Measurements from ENCODE around the gene FAXDC2. TPM values are rescaled to one million over a fixed set of nuclear protein-coding genes. Genes with fewer than 3 reads are reported as not detected.
A peak's percentile ranks its signal among the peaks of the same experiment; 100 is the strongest.

Gene FAXDC2
- total RNA-seq, 1 donor from 2014 or later, result 4.2 TPM

DNA sequence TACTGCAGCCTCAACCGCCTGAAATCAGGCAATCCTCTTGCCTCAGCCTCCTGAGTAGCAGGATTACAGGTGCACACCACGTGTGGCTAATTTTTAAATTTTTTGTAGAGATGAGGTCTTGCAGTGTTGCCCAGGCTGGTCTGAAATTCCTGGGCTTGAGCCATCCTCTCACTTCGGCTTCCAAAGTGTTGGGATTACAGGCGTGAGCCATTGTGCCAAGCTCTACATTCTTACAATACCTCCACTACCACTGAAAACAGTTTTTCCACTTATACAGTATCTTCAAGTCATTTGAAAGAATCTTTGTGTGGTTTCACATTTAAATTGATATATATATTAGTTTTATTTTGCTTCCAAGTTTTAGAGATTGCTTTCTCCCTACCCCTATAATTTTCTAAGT is 52.6 kb downstream of the FAXDC2 start:
- no peak for DNase-seq (ENCODE audit: low read depth)

DNA sequence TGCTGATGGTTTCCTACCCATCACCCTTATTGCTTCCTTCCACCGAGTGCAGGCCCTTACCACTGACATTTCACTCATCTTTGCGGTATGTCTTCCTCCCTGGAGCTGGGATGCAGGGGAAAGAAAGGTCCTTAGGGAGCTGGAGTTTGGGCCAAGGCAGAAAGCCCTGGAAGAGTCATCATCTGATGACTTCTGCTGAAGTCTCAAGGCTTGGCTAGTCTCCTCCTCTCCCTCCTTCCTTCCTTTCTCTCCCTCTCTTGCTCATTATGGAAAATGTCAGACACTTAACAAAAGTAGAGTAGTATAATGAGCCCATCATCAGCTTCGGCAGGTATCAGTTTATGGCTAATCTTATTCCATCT is 55.2 kb downstream of the FAXDC2 start:
- DNase-seq (ENCODE audit: low read depth), result no peak

DNA sequence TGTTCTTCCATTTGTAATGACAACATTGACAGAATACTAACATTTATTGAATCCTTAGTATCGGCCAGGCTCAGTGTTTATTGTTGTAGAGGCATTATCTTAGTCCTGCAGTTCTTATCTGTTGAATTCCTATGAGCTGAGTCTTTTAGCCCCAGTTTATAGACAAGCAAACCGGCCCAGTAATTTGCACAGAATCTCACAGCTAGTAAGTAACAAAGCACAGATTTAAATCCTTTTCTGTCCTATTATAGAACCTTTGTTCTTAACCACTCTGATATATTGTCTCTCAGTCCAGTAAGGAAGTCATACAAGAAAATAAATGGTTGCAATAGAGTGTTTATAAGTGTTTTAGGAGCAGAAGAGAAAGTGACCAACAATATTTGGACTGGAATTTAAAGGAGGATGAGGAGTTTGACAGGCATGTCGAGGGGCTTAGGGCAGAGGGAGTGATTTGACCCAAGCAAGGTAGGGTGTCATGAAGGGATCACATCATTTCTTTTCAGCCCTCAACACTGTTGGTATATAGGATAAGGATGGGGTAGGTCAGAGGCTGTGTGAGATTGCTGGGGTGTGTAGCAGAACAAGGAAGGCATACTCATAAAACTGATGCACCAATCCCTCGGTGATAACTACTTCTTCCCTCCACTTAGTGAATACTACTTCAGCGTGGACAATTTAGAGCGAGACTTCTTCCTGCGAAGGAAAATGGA is 55.7 kb downstream of the FAXDC2 start:
- no peak for DNase-seq (ENCODE audit: low read depth)

DNA sequence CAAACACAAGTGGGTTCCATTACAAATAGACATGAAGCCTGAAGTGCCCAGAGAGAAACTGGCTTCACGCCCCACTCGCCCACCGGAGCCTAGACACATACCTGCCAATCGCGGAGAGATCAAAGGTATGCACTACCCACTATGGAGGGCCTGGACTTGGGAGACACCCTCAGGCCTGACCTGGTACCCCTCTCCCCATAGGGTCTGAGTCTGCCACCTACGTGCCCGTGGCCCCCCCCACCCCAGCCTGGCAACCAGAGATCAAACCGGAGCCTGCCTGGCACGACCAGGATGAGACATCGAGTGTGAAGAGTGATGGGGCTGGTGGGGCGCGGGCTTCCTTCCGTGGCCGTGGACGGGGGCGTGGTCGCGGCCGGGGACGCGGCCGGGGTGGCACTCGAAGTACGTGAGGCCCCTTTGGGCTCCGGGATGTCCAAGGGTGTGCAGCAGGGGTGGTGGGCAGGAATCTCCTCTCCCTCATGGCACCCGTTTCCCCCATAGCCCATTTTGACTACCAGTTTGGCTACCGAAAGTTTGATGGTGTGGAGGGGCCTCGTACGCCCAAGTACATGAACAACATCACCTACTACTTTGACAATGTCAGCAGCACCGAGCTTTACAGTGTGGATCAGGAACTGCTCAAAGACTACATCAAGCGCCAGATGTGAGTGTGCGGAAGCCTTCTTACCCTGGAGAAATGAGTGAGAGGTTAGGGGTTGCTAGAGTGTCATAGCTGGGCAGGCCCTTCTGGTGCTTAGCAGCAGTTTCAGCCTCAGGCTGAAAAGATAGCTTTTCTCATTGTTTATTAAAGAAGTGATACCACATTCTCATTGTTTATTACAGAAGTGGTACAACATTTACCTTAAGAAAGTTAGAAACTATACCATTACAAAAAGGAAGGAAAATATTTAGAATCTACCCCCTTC is 56.5 kb downstream of the FAXDC2 start:
- no peak for DNase-seq (ENCODE audit: low read depth)

DNA sequence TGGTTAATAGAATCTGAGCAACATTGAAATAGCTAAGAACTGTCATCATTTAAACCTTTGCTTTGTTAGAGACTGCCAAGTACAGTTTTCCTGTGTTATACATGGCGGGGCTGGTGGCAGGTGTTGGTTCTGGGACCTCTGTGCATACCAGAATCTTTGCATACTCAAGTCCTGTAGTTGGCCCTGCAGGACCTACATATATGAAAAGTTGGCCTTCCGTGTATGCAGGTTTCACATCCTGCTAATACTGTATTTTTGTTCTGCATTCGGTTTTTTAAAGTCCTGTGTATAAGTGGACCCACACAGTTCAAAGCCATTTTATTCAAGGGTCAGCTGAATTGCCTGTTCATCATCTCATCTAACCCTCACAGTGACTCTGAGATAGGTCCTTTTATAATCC is 58.9 kb downstream of the FAXDC2 start:
- DNase-seq (ENCODE audit: low read depth), result no peak

DNA sequence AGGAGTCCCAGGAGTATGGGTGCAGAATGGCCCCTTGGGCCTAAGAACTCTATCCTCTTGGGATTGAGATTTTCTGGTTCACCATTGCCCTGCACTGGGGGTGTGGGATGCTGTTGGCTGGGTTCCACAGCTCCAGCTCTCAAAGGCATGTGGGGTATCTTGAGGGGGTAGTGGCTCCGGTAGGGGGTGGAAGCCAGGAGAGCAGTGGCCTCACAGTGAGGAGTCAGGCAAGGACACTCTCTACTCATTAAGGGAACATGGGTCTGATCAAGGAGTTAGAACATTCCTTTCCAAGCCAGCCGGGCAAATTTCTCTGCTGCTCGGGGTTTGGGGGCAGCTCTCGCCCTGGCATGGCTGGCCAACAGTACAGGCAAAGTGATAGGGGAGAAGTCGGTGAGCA is 62.2 kb downstream of the FAXDC2 start:
- no peak for DNase-seq (ENCODE audit: low read depth)

DNA sequence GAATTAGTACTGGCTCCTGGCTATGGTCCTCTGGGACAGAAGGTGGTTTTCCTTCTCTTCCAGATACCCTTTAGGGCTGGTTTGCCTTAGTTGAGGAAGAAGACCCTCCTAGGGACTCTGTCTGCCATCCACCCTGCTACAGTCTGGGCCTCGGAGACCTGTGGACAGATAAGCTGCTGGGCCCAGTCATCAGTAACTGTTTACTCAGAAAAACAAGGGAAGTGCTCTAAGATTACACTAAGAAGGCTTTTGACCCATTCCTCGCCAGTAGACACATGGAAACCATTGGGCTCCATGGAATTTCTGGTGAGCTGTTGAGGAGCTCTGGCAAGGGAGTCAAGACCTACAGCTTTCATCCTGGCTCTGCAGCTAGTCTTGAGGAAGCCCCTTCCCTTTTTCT is 64.0 kb downstream of the FAXDC2 start:
- no peak for DNase-seq (ENCODE audit: low read depth)

DNA sequence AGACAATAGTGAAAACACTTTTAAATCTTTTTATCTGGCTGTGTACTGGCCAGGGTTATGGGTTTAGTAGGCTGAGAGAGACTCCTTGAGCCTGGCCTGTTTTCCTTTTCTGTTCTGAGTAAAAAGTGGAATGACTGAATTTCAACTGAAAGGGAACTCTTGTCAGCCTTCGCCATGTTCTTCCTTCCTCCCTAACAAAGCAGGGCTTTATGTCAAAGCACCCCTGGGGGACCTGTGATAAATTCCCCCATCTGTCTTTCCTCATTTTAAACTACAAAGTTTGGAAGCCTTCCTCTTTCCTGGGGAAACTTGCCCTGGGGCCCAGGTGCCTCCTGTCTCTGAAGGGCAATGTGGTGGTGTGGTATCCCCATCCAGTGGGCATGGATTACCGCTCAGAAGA is 65.5 kb downstream of the FAXDC2 start:
- no peak for DNase-seq (ENCODE audit: low read depth)

DNA sequence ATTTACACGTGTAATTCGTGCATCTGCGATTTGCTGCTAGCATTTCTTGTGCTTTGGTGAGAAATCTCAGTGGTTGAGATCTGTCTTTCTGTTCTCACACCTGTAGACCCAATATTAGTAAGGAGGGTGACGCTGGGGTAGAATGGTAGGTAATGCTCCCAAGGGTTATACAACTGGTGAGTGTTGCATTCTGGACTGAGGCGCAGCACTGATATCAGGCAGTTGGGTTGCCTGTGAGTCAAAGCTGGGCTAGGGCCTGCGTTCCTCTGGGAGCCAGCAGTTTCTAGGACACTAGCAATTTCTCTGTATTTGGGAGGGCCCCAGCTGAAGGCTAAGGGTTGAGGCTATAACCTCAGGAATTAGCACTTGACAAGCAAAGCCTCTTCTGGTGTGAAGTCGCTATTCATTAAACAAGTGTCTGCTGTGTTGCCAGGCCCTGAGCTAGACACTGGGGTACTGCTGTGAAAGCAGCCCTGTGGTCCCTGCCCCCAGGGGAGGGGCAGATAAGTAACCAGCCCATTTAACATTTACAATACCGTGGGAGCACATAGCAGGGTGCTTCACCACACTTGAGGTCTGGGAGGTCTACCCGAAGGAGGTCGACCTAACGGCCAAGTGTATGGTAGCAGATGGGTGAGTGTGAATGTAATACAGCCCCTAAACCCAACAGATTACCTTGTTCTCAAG is 66.5 kb downstream of the FAXDC2 start:
- no peak for DNase-seq (ENCODE audit: low read depth)

DNA sequence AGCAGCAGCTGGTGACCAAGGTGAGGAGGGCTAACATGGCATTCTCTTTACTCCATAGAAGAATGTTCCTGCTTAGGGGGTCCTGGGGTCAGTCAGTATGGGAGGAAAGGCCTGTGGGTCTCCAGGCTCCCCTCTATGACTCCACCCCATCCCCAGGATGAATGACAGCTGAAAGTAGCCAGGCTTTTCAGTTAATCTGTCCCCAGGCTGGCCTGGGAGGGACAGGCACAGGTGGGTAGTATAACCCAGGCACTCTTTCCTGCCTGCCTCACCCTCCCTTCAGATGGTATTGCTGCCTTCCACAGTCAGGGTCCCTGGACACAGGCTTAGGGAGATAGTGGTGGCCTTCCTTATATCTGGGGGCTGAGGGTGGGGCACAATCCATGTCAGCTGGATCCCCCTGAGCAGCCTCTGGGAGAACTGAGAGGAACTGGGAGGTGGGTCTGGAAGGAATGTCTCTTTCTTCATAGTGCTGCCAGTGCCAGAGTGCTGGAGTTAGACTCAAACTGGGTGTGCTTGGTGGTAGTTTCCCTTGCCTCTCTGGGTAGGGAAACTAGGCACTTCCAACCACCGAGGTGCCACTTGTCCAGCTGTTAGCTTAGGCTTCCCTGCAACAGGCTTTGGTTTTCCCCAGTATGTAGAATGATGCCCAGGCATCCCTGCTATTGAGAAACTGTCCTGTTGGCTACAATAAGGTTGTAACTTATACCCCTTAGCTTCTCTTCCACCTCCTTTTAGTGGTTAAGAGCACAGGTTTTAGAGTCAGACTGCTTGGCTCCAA is 67.4 kb downstream of the FAXDC2 start:
- DNase-seq (ENCODE audit: low read depth), result no peak

DNA sequence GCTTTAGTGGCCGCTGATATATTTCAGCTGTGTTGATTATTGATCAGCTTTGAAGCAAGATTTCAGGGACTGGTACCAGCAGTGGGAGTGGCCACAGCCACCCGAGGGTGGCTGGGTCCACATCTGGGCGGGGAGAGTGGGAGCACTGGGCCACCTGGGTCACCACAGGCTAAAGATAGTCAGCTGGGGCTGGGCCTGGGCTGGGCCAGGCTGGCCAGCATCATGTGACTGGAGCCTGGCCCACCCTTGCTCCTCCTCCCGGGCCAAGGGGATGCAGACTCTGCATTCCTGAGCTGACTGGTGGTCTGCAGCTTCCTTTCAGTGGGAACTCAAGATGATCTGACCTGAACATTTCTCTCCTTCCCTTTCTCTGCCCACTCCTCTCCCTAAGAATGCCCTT is 68.1 kb downstream of the FAXDC2 start:
- no peak for DNase-seq (ENCODE audit: low read depth)

DNA sequence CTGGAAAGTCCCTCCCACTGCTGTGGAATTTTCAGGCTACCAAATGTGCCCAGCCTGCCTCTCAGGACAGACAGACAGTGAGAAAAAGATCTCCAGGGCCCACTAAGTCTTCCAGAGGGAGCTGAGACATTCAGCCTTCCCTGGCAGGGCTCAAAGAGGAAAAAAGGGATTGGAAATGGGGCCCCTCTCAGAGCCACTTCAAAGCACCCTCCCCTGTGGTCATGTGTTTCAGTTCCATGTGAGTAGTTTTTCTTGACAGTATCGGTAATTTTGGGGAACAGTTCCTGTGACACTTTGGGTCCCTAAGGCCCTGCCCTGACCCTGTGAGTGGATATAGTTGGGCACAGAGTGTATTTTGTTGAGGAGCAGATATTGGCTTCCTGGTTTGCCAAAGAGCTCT is 70.3 kb downstream of the FAXDC2 start:
- no peak for DNase-seq (ENCODE audit: low read depth)

DNA sequence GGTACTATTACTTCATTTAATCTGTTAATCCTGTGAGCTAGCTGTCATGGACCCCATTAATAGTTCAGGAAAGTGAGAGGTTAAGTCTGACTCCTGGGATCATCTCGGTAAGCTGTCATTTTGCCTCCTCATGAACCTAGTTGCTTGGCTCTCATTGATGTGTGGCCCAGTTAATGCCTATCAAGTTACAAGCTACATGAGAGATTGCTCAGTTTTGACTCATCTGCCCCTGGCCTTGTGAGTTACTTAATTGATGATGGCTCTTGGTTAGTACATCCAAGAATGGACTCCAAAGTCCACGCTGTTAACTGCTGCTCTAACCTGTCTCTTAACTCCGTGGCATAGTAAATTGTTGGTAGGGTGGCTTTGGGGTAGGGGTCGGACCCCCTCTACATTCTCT is 71.3 kb downstream of the FAXDC2 start:
- peak; percentile 91 for DNase-seq (ENCODE audit: low read depth)

DNA sequence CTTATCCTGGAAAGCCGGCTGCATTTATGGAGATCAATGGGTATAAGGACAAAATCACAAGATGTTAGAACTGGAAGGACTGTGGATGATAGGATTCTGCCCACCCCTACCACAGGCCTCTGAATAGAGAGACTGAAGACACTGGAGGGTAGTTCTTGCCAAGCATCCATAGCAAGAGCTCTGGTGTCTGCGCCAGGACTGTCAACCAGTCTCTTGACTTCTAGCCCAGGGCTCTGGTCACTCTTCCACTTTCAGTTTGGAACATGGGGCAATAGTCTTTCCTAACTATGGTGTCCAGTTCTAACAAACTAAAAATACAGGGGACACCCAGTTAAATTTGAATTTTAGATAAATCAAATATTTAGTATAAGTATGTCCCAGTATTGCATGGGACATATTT is 71.9 kb downstream of the FAXDC2 start:
- DNase-seq (ENCODE audit: low read depth), result no peak

DNA sequence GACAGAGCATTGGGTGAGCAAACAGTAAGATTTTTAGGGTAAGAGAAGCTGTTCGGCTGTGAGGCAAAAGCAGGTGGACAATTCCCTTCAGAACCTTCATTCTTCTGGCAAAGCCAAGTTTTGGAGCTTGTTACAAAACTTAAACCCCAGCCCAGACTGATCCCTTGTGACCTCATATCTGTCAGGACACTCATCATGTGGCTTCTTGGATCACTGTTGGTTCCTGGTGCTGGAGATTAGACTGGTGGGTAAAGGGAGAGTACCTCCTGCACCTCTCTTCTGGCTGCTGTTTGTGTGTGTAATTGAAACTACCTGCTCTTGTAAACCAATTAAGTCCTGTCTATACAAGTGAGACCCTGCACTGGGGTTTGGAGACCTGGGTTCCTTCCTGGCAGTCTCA is 74.2 kb downstream of the FAXDC2 start:
- no peak for DNase-seq (ENCODE audit: low read depth)

DNA sequence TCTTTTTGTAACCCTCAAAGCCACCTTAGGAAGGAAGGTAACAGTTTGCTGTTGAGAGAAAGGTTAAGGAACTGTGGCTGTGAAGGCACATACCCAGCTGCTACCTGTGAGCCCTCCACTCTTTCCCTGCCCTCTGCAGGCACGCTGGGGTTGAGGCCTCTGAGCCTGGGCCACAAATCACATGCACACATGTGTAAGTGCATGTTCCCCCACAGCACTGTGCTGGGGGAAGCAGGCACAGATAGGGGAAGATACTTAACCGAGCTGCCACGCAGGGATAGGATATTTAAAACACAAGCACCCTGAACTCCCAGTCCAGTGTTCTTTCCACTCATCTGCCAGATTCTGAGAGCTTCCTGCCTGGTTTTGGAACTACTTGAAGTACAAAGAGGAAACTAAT is 77.1 kb downstream of the FAXDC2 start:
- no peak for DNase-seq (ENCODE audit: low read depth)

DNA sequence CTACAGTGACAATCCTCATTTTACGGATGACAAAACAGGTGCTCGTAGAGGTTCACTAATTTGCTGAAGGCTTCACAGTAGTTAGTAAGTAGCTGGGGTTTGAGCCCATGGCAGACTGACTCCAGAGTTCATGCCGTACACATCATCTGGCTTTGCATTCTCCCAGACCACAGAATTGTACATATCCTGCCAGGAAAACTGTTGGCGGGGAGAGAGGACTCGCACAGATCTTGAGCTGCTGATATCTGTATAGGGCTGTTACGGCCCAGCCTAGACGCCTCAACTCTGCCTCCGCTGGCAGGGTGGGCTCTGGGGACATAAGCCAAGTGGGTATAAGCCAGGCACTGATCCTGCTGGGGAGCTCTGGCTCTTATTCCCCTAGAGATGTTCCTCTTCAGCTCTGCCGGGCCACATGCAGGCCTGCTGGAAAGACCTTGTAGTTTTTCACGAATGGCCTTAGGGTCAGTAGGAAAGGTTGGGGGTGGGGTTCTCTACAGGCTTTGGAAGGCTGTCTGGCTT is 79.0 kb downstream of the FAXDC2 start:
- DNase-seq (ENCODE audit: low read depth), result peak; percentile 78

DNA sequence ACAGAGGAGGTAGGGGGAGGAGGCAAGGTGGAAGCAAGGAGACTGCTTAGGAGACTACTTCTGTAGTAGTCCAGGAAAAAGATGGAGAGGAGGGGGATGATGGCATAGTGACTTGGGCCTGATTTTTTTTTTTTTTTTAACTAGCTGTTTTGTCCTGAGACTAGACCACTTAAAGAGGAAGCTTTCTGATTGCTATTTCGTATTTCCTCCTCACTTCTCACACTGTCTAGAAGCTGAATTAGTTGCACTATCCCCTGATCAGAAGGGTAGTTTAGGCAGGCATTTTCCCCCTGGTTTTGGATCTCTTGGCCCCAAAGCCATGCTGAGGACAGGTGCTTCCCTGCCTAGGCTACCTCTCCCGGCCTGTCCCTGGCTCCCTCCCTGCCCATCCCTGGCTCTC is 80.3 kb downstream of the FAXDC2 start:
- DNase-seq (ENCODE audit: low read depth), result no peak
